Activated CD8-positive, alpha-beta T cell treated with anti-CD3 and anti-CD28 coated beads for 36 hours (primary cell): ENCODE data around the gene ARHGEF19. TPM values are rescaled to one million over a fixed set of nuclear protein-coding genes. Genes with fewer than 3 reads are reported as not detected.

Experiments
- ATAC-seq: fragments of 200-7000 bp; cut with Tn5 transposase; one replicate; pipeline ENCODE4 v1.10.0; 2021; ENCODE audit warnings: mild to moderate bottlenecking, moderate library complexity
- CTCF ChIA-PET: fragments of 350-600 bp; sonication (Branson Sonifier 250); formaldehyde crosslinking; loops from one replicate; lab custom pipeline; 2021; ENCODE audit warnings: antibody characterized with exemption; lab: Charles Lee
- POLR2A ChIA-PET: fragments of 350-600 bp; sonication (Branson Sonifier 250); formaldehyde crosslinking; loops from one replicate; lab custom pipeline; 2021; ENCODE audit warnings: antibody characterized with exemption; lab: Charles Lee
- DNase-seq: peaks from one replicate; pipeline ENCODE4 v3.0.0-alpha.2; 2020
- H3K27ac Mint-ChIP-seq: one replicate; pipeline ENCODE4 v1.8.0; 2021; ENCODE audit warnings: mild to moderate bottlenecking, mixed read lengths
- H3K27me3 Mint-ChIP-seq: one replicate; pipeline ENCODE4 v1.8.0; 2021; ENCODE audit warnings: mixed read lengths
- H3K36me3 Mint-ChIP-seq: one replicate; pipeline ENCODE4 v1.8.0; 2021; ENCODE audit warnings: low read depth, mixed read lengths
- H3K4me1 Mint-ChIP-seq: one replicate; pipeline ENCODE4 v1.8.0; 2021; ENCODE audit warnings: low read depth, mixed read lengths
- H3K4me3 Mint-ChIP-seq: one replicate; pipeline ENCODE4 v1.8.0; 2021; ENCODE audit warnings: mild to moderate bottlenecking, moderate library complexity, mixed read lengths
- H3K9me3 Mint-ChIP-seq: one replicate; pipeline ENCODE4 v1.8.0; 2021; ENCODE audit warnings: mixed read lengths
- CTCF ChIP-seq: fragments of 200-600 bp; IDR thresholded peaks from one replicate; pipeline ENCODE4 v1.8.0; 2022; ENCODE audit warnings: antibody characterized with exemption, mild to moderate bottlenecking
- intact Hi-C: fragments of 100-400 bp; cut with micrococcal nuclease; formaldehyde crosslinking; loops from one replicate; pipeline ENCODE4 v1.10.0; 2022
- total RNA-seq, 2 experiments: library from RNA; stranded (reverse); gene quantifications; one replicate each; pipeline ENCODE4 v1.2.3, GENCODE V29; 2021

The ARHGEF19 gene
- total RNA-seq, 2 experiments from 2014 or later, result 5.7 to 7.4 TPM

DNA sequence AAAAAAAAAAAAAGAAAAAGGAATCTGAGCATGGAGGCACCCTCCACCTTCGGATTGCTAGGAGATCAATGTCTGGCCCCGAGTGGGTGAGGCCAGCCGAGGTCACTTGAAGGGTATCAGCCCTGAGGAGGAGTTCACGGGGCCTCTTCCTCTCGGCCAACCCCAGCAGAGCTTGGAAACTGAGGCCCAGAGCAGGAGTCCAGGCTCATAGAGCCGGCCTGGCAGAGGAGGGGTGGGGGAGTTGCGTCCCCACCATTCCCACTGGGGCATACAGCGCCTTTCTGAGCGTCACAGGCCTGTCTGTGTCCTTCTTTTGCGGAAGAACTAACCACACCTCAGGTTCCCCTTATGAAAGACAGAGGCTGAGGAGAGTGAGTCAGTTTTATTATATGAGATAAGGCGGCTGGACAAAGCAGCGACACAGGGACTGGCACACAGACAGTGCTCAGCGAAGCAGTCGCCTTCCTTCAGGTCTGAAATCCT lies 39.4 kb downstream of the ARHGEF19 start:
- POLR2A ChIA-PET, result no interaction called here
- TF ChIP-seq CTCF, result no peak
- ATAC-seq (no peak), DNase-seq (no peak)
- Mint-ChIP-seq H3K4me1 (peaks cover 13% of the 10 kb centered on the region), H3K36me3 (no peaks in the 10 kb centered on the region), H3K27ac (no peak overlapping the region), H3K4me3 (no peak overlapping the region), H3K9me3 (no peaks in the 10 kb centered on the region), H3K27me3 (peaks cover 9% of the 10 kb centered on the region)
- intact Hi-C loops, result no loop called here
- CTCF ChIA-PET, result interaction anchor here (1.5 kb wide), 1 partner anchor 94 kb away, joined by 4 read pairs; no protein-coding TSS in a partner anchor

- Mint-ChIP-seq H3K9me3 (no peaks in the 10 kb centered on the region), H3K4me3 (no peak overlapping the region), H3K27me3 (peaks cover 9% of the 10 kb centered on the region), H3K36me3 (no peaks in the 10 kb centered on the region), H3K27ac (no peak overlapping the region), H3K4me1 (peaks cover 13% of the 10 kb centered on the region)
- no peak for TF ChIP-seq CTCF
- POLR2A ChIA-PET, result interaction anchor here (0.7 kb wide), 1 partner anchor 42 kb away, joined by 4 read pairs; no protein-coding TSS in a partner anchor
- CTCF ChIA-PET, result interaction anchor here (1.5 kb wide), 1 partner anchor 93 kb away, joined by 4 read pairs; no protein-coding TSS in a partner anchor
- ATAC-seq (no peak), DNase-seq (no peak)
- intact Hi-C loops, result no loop called here
Measured at GRCh38 chr1:16172218-16172830, 40.1 kb downstream of the ARHGEF19 start.

DNA sequence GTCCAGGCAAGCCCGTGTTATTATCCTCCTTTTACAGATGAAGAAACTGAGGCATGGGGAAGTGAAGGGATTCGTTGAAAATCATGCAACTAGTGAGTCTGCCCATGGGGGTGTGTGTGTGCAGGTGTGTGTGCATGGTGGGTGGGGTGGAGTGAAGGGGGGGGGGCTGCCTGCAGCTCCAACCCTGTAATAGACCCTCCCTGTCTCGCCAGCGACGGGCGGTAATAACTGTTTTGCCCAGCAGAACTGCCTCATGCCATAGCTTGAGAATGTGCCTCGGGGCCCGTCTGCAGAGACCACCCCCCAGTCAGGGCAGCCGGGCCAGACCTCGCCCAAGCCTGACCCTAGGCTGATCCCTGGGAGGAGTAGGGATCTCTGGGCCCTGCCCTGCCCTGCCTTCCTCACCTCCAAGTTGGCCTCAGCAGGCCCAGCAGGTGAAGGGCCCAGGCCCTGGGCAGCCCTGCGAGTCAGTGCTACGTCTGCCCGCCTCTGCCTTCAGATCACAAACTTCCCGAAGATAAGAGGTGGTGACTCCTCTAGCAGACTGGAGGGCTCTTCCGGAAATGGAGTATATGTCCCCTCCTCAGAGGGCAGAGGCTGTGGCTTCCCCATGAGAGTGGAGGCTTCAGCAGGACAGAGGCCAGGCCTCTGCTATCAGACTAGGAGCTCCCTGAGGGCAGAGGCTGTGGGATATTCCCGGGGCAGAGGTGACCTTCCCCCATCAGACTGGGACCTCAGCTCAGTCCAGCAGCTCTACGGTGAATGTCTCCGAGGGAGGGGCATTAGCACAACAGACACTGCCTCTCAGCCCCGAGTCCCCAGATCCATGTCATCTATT lies 40.9 kb downstream of the ARHGEF19 start:
- no peak for ATAC-seq
- Mint-ChIP-seq H3K27ac (no peak overlapping the region), H3K4me3 (no peak overlapping the region), H3K36me3 (no peaks in the 10 kb centered on the region), H3K4me1 (peaks cover 15% of the 10 kb centered on the region), H3K9me3 (no peaks in the 10 kb centered on the region), H3K27me3 (peaks cover 9% of the 10 kb centered on the region)
- intact Hi-C loops, result no loop called here
- TF ChIP-seq CTCF, result no peak
- ChIA-PET CTCF (interaction anchor here (1.3 to 1.5 kb wide), 2 partner anchors 15 to 92 kb away, joined by 3 to 4 read pairs; no protein-coding TSS in a partner anchor), POLR2A (interaction anchor here (0.7 kb wide), 1 partner anchor 41 kb away, joined by 4 read pairs; no protein-coding TSS in a partner anchor)
- no peak for DNase-seq

GRCh38 chr1:16170283-16170673 lies 42.2 kb downstream of the ARHGEF19 start:
- CTCF ChIA-PET, result no interaction called here
- no peaks in the 10 kb centered on the region for H3K9me3 Mint-ChIP-seq
- intact Hi-C loops, result no loop called here
- DNase-seq (no peak), ATAC-seq (no peak)
- peaks cover 9% of the 10 kb centered on the region for H3K27me3 Mint-ChIP-seq
- POLR2A ChIA-PET, result no interaction called here
- TF ChIP-seq CTCF, result no peak
- H3K4me1 Mint-ChIP-seq, result peaks cover 19% of the 10 kb centered on the region
- no peaks in the 10 kb centered on the region for H3K36me3 Mint-ChIP-seq
- H3K4me3 Mint-ChIP-seq, result no peak overlapping the region
- no peak overlapping the region for H3K27ac Mint-ChIP-seq
